ENCODE data around the gene OAS3. TPM values are rescaled to one million over a fixed set of nuclear protein-coding genes. Genes with fewer than 3 reads are reported as not detected.
A peak's percentile ranks its signal among the peaks of the same experiment; 100 is the strongest.

OAS3 gene
- total and polyA plus RNA-seq, 4 donors: 3.8 to 9.5 (median 5.4) TPM

DNA sequence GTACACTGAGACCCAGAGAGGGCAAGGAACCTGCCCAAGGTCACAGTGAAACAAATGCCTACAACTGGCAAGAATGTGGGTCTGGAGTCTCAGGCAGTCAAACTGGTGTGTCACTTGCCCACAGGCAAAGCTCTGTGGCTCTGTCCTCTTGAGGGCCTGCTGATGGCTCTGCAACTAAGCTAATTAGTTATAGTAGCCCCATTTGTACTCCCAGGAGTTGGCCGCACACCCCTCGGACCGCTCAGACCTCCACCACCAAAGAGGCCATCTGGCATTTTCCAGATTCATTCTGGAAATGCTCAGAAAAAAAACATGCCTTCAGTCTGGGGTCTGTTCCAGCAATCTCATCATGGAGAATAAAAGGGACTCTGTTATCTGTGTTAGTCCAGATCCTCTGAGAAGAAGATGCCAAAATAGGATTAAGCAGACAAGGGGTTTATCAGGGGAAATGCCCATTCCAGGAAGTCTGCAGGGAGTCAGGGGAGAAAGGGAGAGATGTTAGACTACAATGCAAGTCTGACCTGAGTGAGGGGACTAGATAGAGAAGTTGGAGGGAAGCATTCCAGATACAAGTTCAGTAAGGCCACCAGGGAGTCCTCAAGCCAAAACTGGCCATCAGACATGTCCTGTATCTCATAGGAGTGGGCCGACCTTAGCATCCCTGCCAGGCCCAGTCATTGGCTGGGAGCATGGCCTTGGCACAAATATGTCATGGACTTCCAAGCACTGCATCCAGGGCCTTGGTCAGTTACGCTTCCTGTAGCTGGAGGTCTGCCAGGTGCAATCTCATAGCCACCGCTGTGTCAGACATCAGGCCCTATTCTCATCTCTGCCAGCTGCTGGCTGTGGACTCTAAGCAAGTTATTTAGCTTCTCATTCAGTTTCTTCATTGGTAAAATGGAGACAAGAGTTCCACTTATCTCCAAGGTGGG is 46.9 kb upstream of the OAS3 start:
- TF ChIP-seq, protein P1, sequence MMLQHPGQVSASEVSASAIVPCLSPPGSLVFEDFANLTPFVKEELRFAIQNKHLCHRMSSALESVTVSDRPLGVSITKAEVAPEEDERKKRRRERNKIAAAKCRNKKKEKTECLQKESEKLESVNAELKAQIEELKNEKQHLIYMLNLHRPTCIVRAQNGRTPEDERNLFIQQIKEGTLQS (IDR thresholded peaks at IDR 0.05): no peak
- TF ChIP-seq JUND (IDR thresholded peaks at IDR 0.05): no peak
- no peaks in the 10 kb centered on the region for H3K4me1 ChIP-seq (ENCODE audit: control insufficient read depth in 4 of 4, insufficient read depth in 4 of 4, low read length in 3 of 4)
- no peak overlapping the region for H3K4me3 ChIP-seq (ENCODE audit: low read depth in 1 of 3, low read length in 3 of 3)
- H3K36me3 ChIP-seq (ENCODE audit: control insufficient read depth in 4 of 4, insufficient read depth in 3 of 4, low read depth in 1 of 4, low read length in 3 of 4): no peaks in the 10 kb centered on the region
- H3K27me3 ChIP-seq (ENCODE audit: control insufficient read depth in 4 of 4, insufficient read depth in 4 of 4, low read length in 3 of 4): no peaks in the 10 kb centered on the region
- no peak for DNase-seq (ENCODE audit: low spot score)
- no peak overlapping the region for H3K27ac ChIP-seq (ENCODE audit: low read depth in 1 of 2, low read length in 2 of 2)
- 75% methylated on average over 6 of the region's 6 CpGs for WGBS
- H3K9me3 ChIP-seq (ENCODE audit: control insufficient read depth in 4 of 4, low read length in 3 of 4): no peaks in the 10 kb centered on the region
- no peak overlapping the region for H3K9ac ChIP-seq (ENCODE audit: low read depth in 1 of 2, low read length in 2 of 2)

DNA sequence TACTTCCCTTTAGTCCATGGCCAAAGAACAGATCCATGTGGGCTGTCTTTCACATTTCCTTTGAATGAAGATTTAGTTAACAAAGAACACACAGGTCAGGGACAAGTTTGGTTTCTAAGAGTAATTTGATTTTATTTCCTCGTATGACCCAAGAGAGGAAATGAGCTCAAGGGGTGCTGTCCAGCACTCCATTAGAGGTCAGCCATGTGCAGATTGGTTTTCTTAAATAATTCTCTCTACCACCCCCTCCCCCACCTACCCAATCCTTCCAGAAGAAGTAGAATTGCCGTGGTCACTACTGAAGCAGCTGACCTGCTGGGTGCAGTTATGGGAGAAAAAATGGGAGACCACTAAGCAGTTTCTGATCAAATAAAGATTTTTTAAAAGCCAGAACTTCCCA is 45.4 kb upstream of the OAS3 start:
- H3K4me1 ChIP-seq (ENCODE audit: control insufficient read depth in 4 of 4, insufficient read depth in 4 of 4, low read length in 3 of 4): no peaks in the 10 kb centered on the region
- no peak for TF ChIP-seq RXRA (IDR thresholded peaks at IDR 0.05)
- TF ChIP-seq, protein P2, sequence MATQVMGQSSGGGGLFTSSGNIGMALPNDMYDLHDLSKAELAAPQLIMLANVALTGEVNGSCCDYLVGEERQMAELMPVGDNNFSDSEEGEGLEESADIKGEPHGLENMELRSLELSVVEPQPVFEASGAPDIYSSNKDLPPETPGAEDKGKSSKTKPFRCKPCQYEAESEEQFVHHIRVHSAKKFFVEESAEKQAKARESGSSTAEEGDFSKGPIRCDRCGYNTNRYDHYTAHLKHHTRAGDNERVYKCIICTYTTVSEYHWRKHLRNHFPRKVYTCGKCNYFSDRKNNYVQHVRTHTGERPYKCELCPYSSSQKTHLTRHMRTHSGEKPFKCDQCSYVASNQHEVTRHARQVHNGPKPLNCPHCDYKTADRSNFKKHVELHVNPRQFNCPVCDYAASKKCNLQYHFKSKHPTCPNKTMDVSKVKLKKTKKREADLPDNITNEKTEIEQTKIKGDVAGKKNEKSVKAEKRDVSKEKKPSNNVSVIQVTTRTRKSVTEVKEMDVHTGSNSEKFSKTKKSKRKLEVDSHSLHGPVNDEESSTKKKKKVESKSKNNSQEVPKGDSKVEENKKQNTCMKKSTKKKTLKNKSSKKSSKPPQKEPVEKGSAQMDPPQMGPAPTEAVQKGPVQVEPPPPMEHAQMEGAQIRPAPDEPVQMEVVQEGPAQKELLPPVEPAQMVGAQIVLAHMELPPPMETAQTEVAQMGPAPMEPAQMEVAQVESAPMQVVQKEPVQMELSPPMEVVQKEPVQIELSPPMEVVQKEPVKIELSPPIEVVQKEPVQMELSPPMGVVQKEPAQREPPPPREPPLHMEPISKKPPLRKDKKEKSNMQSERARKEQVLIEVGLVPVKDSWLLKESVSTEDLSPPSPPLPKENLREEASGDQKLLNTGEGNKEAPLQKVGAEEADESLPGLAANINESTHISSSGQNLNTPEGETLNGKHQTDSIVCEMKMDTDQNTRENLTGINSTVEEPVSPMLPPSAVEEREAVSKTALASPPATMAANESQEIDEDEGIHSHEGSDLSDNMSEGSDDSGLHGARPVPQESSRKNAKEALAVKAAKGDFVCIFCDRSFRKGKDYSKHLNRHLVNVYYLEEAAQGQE (IDR thresholded peaks at IDR 0.05): peak; percentile 95
- DNase-seq (ENCODE audit: low spot score): no peak
- H3K9me3 ChIP-seq (ENCODE audit: control insufficient read depth in 4 of 4, low read length in 3 of 4): no peaks in the 10 kb centered on the region
- 52% methylated on average over 2 of the region's 2 CpGs for WGBS
- H3K27ac ChIP-seq (ENCODE audit: low read depth in 1 of 2, low read length in 2 of 2): no peak overlapping the region
- H3K36me3 ChIP-seq (ENCODE audit: control insufficient read depth in 4 of 4, insufficient read depth in 3 of 4, low read depth in 1 of 4, low read length in 3 of 4): no peaks in the 10 kb centered on the region
- no peak overlapping the region for H3K9ac ChIP-seq (ENCODE audit: low read depth in 1 of 2, low read length in 2 of 2)
- H3K4me3 ChIP-seq (ENCODE audit: low read depth in 1 of 3, low read length in 3 of 3): no peak overlapping the region
- H3K27me3 ChIP-seq (ENCODE audit: control insufficient read depth in 4 of 4, insufficient read depth in 4 of 4, low read length in 3 of 4): no peaks in the 10 kb centered on the region

DNA sequence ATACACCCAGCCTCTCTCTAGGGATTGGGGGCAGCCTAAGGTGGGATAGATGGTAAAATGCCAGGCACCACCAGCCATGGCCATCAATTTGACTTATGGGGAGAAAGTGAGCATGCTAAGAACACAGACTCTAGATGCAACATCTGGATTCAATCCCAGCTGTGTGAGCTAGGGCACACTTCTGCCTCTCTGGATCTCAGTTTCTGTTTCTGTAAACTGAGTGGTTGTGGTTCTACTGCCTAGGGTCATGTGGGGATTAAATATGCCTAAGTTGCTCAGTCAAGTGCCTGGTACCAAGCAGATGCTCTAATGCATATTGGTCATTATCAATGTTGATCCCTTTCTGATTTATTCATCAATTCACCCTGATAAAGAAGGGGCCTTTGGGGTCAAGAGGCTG is 44.1 kb upstream of the OAS3 start:
- Histone ChIP-seq H3K4me3 (ENCODE audit: low read depth in 1 of 3, low read length in 3 of 3) (no peak overlapping the region), H3K27ac (ENCODE audit: low read depth in 1 of 2, low read length in 2 of 2) (no peak overlapping the region), H3K27me3 (ENCODE audit: control insufficient read depth in 4 of 4, insufficient read depth in 4 of 4, low read length in 3 of 4) (no peaks in the 10 kb centered on the region), H3K36me3 (ENCODE audit: control insufficient read depth in 4 of 4, insufficient read depth in 3 of 4, low read depth in 1 of 4, low read length in 3 of 4) (no peaks in the 10 kb centered on the region), H3K9ac (ENCODE audit: low read depth in 1 of 2, low read length in 2 of 2) (no peak overlapping the region), H3K4me1 (ENCODE audit: control insufficient read depth in 4 of 4, insufficient read depth in 4 of 4, low read length in 3 of 4) (no peaks in the 10 kb centered on the region), H3K9me3 (ENCODE audit: control insufficient read depth in 4 of 4, low read length in 3 of 4) (no peaks in the 10 kb centered on the region)
- no peak for DNase-seq (ENCODE audit: low spot score)
- TF ChIP-seq TAF1 (conservative IDR thresholded peaks at IDR 0.05) (no peak), HNF4A (conservative IDR thresholded peaks at IDR 0.05) (no peak)
- TF ChIP-seq, protein P3, sequence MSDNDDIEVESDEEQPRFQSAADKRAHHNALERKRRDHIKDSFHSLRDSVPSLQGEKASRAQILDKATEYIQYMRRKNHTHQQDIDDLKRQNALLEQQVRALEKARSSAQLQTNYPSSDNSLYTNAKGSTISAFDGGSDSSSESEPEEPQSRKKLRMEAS (IDR thresholded peaks at IDR 0.05): no peak

DNA sequence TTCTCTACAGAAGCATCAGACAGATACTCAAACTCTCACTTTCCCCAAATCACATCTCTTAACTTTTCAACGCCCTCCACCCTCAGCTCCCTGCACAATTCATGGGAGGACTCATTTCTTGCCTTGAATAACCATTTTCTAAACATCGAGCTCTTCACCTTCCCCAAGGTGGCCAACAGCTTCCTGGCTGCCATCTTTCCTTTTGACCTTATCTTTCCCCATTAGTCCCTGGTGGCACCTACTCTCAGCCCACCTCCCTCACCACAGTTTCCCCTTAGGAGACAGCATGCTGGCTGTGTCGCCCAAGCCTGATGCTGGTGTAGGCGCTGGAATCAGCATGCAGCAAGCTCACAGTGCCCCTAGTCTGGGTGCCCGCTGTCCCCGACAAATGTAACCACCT is 39.9 kb upstream of the OAS3 start:
- no peak for DNase-seq (ENCODE audit: low spot score)
- H3K4me3 ChIP-seq (ENCODE audit: low read depth in 1 of 3, low read length in 3 of 3): no peak overlapping the region
- no peaks in the 10 kb centered on the region for H3K36me3 ChIP-seq (ENCODE audit: control insufficient read depth in 4 of 4, insufficient read depth in 3 of 4, low read depth in 1 of 4, low read length in 3 of 4)
- no peaks in the 10 kb centered on the region for H3K9me3 ChIP-seq (ENCODE audit: control insufficient read depth in 4 of 4, low read length in 3 of 4)
- H3K9ac ChIP-seq (ENCODE audit: low read depth in 1 of 2, low read length in 2 of 2): no peak overlapping the region
- WGBS: 92% methylated on average over 6 of the region's 6 CpGs
- peaks cover 0 to 12% (median 9%) of the 10 kb centered on the region in 4 donors for H3K4me1 ChIP-seq (ENCODE audit: control insufficient read depth in 4 of 4, insufficient read depth in 4 of 4, low read length in 3 of 4)
- no peaks in the 10 kb centered on the region for H3K27me3 ChIP-seq (ENCODE audit: control insufficient read depth in 4 of 4, insufficient read depth in 4 of 4, low read length in 3 of 4)
- no peak overlapping the region for H3K27ac ChIP-seq (ENCODE audit: low read depth in 1 of 2, low read length in 2 of 2)
- no peak for TF ChIP-seq FOXA1 (IDR thresholded peaks at IDR 0.05)
- TF ChIP-seq JUND (IDR thresholded peaks at IDR 0.05): no peak
- TF ChIP-seq HNF4G (IDR thresholded peaks at IDR 0.05): no peak
- TF ChIP-seq HNF4A (conservative IDR thresholded peaks at IDR 0.05): no peak
- no peak for TF ChIP-seq RXRA (IDR thresholded peaks at IDR 0.05)
- no peak for TF ChIP-seq YY1 (IDR thresholded peaks at IDR 0.05)
- TF ChIP-seq RAD21 (IDR thresholded peaks at IDR 0.05): no peak
- TF ChIP-seq FOXA2 (IDR thresholded peaks at IDR 0.05): no peak
- no peak for TF ChIP-seq SP1 (IDR thresholded peaks at IDR 0.05)
- no peak for TF ChIP-seq GABPA (IDR thresholded peaks at IDR 0.05 in 1 of 2, conservative IDR thresholded peaks at IDR 0.05 in 1 of 2)
- TF ChIP-seq, protein P4, sequence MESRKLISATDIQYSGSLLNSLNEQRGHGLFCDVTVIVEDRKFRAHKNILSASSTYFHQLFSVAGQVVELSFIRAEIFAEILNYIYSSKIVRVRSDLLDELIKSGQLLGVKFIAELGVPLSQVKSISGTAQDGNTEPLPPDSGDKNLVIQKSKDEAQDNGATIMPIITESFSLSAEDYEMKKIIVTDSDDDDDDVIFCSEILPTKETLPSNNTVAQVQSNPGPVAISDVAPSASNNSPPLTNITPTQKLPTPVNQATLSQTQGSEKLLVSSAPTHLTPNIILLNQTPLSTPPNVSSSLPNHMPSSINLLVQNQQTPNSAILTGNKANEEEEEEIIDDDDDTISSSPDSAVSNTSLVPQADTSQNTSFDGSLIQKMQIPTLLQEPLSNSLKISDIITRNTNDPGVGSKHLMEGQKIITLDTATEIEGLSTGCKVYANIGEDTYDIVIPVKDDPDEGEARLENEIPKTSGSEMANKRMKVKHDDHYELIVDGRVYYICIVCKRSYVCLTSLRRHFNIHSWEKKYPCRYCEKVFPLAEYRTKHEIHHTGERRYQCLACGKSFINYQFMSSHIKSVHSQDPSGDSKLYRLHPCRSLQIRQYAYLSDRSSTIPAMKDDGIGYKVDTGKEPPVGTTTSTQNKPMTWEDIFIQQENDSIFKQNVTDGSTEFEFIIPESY (IDR thresholded peaks at IDR 0.05): no peak
- no peak for TF ChIP-seq NR2F2 (IDR thresholded peaks at IDR 0.05)
- no peak for TF ChIP-seq TAF1 (conservative IDR thresholded peaks at IDR 0.05)
- TF ChIP-seq, protein P1 (IDR thresholded peaks at IDR 0.05): no peak
